Occipital lobe (tissue), 2 donors: ENCODE results near the gene DMRTA2. TPM values are rescaled to one million over a fixed set of nuclear protein-coding genes. Genes with fewer than 3 reads are reported as not detected.

Experiments used
- DNase-seq: peaks from one replicate; lab custom pipeline; 2025; lab: John Stamatoyannopoulos, UW
- total RNA-seq: library from RNA; depleted of rRNA; stranded (reverse); fragments of >200 nt; gene quantifications from one replicate; pipeline ENCODE4 v1.2.3, GENCODE V29; 2014

Gene DMRTA2
- total RNA-seq, 1 donor from 2014 or later, result 5.8 TPM

- no peak for DNase-seq
Measured at GRCh38 chr1:50424045-50424883, 1.0 kb upstream of the DMRTA2 start.

- DNase-seq, result no peak
Measured at GRCh38 chr1:50423670-50424000, 392 bp upstream of the DMRTA2 start.

GRCh38 chr1:50422675-50422945, 633 bp downstream of the DMRTA2 start:
- DNase-seq, result no peak

GRCh38 chr1:50421768-50422674, 1.2 kb downstream of the DMRTA2 start:
- DNase-seq, result no peak

- DNase-seq, result no peak
Measured at GRCh38 chr1:50421366-50421748, 1.9 kb downstream of the DMRTA2 start.

GRCh38 chr1:50420689-50421365, 2.4 kb downstream of the DMRTA2 start:
- DNase-seq, result no peak

- DNase-seq, result no peak
Measured at GRCh38 chr1:50419907-50420677, 3.2 kb downstream of the DMRTA2 start.

- no peak for DNase-seq
Measured at GRCh38 chr1:50419192-50419906, 3.9 kb downstream of the DMRTA2 start.

GRCh38 chr1:50418600-50419109, 4.6 kb downstream of the DMRTA2 start:
- DNase-seq, result no peak

- no peak for DNase-seq
Measured at GRCh38 chr1:50417946-50418599, 5.2 kb downstream of the DMRTA2 start.

GRCh38 chr1:50417507-50417906, 5.7 kb downstream of the DMRTA2 start:
- DNase-seq, result no peak

- DNase-seq, result no peak
Measured at GRCh38 chr1:50416553-50417453, 6.4 kb downstream of the DMRTA2 start.

- DNase-seq, result no peak
Measured at GRCh38 chr1:50416150-50416527, 7.1 kb downstream of the DMRTA2 start.

GRCh38 chr1:50415235-50416149, 7.8 kb downstream of the DMRTA2 start:
- no peak for DNase-seq

GRCh38 chr1:50414853-50415234, 8.4 kb downstream of the DMRTA2 start:
- DNase-seq, result no peak

- DNase-seq, result no peak
Measured at GRCh38 chr1:50412813-50413476, 10.3 kb downstream of the DMRTA2 start.

GRCh38 chr1:50405814-50406213, 17.4 kb downstream of the DMRTA2 start:
- no peak for DNase-seq
